Suppressor macrophage (primary cell): ENCODE results near the gene SPRING1.

Experiments used
- DNase-seq, 4 experiments: peaks; one replicate each; pipeline ENCODE4 v3.0.0-alpha.2; 2020 to 2022

SPRING1 gene

GRCh38 chr12:116708826-116709756, 28.8 kb downstream of the SPRING1 start:
- DNase-seq = peak; percentile 56 to 74 (median 65)

GRCh38 chr12:116707751-116708150, 30.1 kb downstream of the SPRING1 start:
- no peak for DNase-seq

- DNase-seq = peak; percentile 74 to 84 (median 82)
Observed at GRCh38 chr12:116703214-116703795, 34.6 kb downstream of the SPRING1 start.

- no peak for DNase-seq
Observed at GRCh38 chr12:116701432-116701831, 36.4 kb downstream of the SPRING1 start.

- no peak for DNase-seq
Observed at GRCh38 chr12:116700066-116700465, 37.8 kb downstream of the SPRING1 start.

- DNase-seq = no peak
Observed at GRCh38 chr12:116698554-116699075, 39.3 kb downstream of the SPRING1 start.

- DNase-seq = no peak
Observed at GRCh38 chr12:116698116-116698515, 39.8 kb downstream of the SPRING1 start.

GRCh38 chr12:116697716-116698115, 40.2 kb downstream of the SPRING1 start:
- no peak for DNase-seq

- DNase-seq = peak in 3 of 4 experiments; percentile 30 to 56 (median 48)
Observed at GRCh38 chr12:116697305-116697704, 40.6 kb downstream of the SPRING1 start.

GRCh38 chr12:116695464-116695725, 42.5 kb downstream of the SPRING1 start:
- DNase-seq = no peak

- DNase-seq = no peak
Observed at GRCh38 chr12:116694653-116695463, 43.0 kb downstream of the SPRING1 start.

GRCh38 chr12:116693286-116694227, 44.3 kb downstream of the SPRING1 start:
- DNase-seq = peak in 3 of 4 experiments; percentile 20 to 46 (median 29)

- no peak for DNase-seq
Observed at GRCh38 chr12:116692605-116693004, 45.3 kb downstream of the SPRING1 start.

GRCh38 chr12:116691636-116692035, 46.2 kb downstream of the SPRING1 start:
- DNase-seq = no peak

GRCh38 chr12:116691205-116691604, 46.7 kb downstream of the SPRING1 start:
- DNase-seq = no peak

GRCh38 chr12:116689979-116690744, 47.7 kb downstream of the SPRING1 start:
- DNase-seq = no peak

- no peak for DNase-seq
Observed at GRCh38 chr12:116689521-116689920, 48.3 kb downstream of the SPRING1 start.
